Measurements from ENCODE around the gene SAMD8. TPM values are rescaled to one million over a fixed set of nuclear protein-coding genes. Genes with fewer than 3 reads are reported as not detected.
A peak's percentile ranks its signal among the peaks of the same experiment; 100 is the strongest.

The SAMD8 gene
- total RNA-seq, 1 experiment from 2014 or later: 17.1 TPM

DNA sequence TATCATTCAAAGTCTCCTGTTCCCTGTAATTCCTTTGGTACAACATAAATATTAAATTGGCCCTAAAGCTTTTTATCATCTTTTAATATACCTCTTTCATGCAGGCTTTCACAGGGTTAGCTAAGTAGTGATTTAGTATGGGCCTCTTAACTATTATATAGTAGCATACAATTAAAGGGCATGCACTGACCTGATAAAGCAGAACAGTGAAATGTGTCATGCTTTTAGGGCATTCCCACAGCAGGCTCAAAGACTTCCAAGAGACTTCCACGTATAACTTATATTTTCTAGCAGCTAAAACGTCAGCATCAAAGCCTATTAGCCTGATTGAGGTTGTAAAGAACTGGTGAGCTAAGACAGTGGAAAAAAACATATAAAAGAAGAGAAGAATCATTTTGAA lies 35.3 kb downstream of the SAMD8 start:
- peaks cover 12% of the 10 kb centered on the region for H3K4me1 ChIP-seq (ENCODE audit: insufficient read depth, low read length, poor library complexity, severe bottlenecking)
- no peaks in the 10 kb centered on the region for H3K36me3 ChIP-seq (ENCODE audit: insufficient read depth, low read length, poor library complexity, severe bottlenecking)
- no peaks in the 10 kb centered on the region for H3K9me3 ChIP-seq (ENCODE audit: low read depth, low read length, poor library complexity, severe bottlenecking)
- BruUV-seq (replicated peaks): no TSS peak
- TF ChIP-seq EZH2 (IDR thresholded peaks at IDR 0.05; ENCODE audit: borderline replicate concordance, low read depth, low read length, poor library complexity, severe bottlenecking): no peak
- TF ChIP-seq, protein P1, sequence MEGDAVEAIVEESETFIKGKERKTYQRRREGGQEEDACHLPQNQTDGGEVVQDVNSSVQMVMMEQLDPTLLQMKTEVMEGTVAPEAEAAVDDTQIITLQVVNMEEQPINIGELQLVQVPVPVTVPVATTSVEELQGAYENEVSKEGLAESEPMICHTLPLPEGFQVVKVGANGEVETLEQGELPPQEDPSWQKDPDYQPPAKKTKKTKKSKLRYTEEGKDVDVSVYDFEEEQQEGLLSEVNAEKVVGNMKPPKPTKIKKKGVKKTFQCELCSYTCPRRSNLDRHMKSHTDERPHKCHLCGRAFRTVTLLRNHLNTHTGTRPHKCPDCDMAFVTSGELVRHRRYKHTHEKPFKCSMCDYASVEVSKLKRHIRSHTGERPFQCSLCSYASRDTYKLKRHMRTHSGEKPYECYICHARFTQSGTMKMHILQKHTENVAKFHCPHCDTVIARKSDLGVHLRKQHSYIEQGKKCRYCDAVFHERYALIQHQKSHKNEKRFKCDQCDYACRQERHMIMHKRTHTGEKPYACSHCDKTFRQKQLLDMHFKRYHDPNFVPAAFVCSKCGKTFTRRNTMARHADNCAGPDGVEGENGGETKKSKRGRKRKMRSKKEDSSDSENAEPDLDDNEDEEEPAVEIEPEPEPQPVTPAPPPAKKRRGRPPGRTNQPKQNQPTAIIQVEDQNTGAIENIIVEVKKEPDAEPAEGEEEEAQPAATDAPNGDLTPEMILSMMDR (conservative IDR thresholded peaks at IDR 0.05; ENCODE audit: low read depth, low read length): no peak
- no peak overlapping the region for H3K27ac ChIP-seq (ENCODE audit: low read depth, low read length, poor library complexity, severe bottlenecking)
- ChIA-PET POLR2A (ENCODE audit: low non-redundant PET) (no interaction called here), CTCF (no interaction called here)
- intact Hi-C loops (cut with micrococcal nuclease; ENCODE audit: unreplicated experiment): no loop called here
- no peaks in the 10 kb centered on the region for H3K27me3 ChIP-seq (replicated peaks; ENCODE audit: insufficient read depth, low read depth, low read length, poor library complexity)
- no peak overlapping the region for H3K4me3 ChIP-seq (ENCODE audit: low read depth, low read length, poor library complexity, severe bottlenecking)
- no peak for DNase-seq (ENCODE audit: low spot score)

DNA sequence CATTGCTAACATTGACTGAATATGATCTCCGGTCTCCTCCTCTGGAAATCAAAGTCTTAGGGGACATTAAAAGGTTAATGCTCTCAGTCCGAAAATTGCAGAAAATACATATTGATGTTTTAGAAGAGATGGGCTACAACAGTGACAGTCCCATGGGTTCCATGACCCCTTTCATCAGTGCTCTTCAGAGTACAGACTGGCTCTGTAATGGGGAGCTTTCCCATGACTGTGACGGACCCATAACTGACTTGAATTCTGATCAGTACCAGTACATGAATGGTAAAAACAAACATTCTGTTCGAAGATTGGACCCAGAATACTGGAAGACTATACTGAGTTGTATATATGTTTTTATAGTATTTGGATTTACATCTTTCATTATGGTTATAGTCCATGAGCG lies 39.2 kb downstream of the SAMD8 start:
- no peaks in the 10 kb centered on the region for H3K27me3 ChIP-seq (replicated peaks; ENCODE audit: insufficient read depth, low read depth, low read length, poor library complexity)
- DNase-seq (ENCODE audit: low spot score): no peak
- H3K36me3 ChIP-seq (ENCODE audit: insufficient read depth, low read length, poor library complexity, severe bottlenecking): no peaks in the 10 kb centered on the region
- POLR2A ChIA-PET (ENCODE audit: low non-redundant PET): no interaction called here
- H3K9me3 ChIP-seq (ENCODE audit: low read depth, low read length, poor library complexity, severe bottlenecking): no peaks in the 10 kb centered on the region
- intact Hi-C loops (cut with micrococcal nuclease; ENCODE audit: unreplicated experiment): no loop called here
- TF ChIP-seq, protein P1 (conservative IDR thresholded peaks at IDR 0.05; ENCODE audit: low read depth, low read length): no peak
- TF ChIP-seq EZH2 (IDR thresholded peaks at IDR 0.05; ENCODE audit: borderline replicate concordance, low read depth, low read length, poor library complexity, severe bottlenecking): no peak
- H3K4me3 ChIP-seq (ENCODE audit: low read depth, low read length, poor library complexity, severe bottlenecking): no peak overlapping the region
- CTCF ChIA-PET: no interaction called here
- no peak overlapping the region for H3K27ac ChIP-seq (ENCODE audit: low read depth, low read length, poor library complexity, severe bottlenecking)
- BruUV-seq (replicated peaks): no TSS peak
- no peaks in the 10 kb centered on the region for H3K4me1 ChIP-seq (ENCODE audit: insufficient read depth, low read length, poor library complexity, severe bottlenecking)

DNA sequence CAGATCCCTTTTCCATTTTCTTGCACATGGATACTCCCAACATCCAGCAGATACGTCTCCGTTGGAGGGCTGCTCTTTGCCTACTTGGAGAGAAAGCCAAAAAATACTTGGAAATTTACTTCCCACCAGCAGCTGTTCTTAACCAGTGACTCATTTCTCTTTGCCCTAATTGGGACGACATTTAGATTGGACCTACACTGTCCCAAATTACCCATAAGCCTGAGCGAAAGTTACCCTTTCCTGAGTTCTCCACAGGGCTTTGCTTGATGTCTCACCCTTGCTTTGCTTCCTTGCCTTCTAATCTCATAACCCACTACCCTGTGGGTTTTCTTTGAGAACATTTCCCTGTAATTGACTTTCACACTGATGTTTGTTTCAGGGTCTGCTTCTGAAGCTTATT lies 48.1 kb downstream of the SAMD8 start:
- POLR2A ChIA-PET (ENCODE audit: low non-redundant PET): no interaction called here

More for the DNA sequence above, 48.1 kb downstream of the SAMD8 start:
- TF ChIP-seq, protein P1 (conservative IDR thresholded peaks at IDR 0.05; ENCODE audit: low read depth, low read length): no peak
- no peak for TF ChIP-seq EZH2 (IDR thresholded peaks at IDR 0.05; ENCODE audit: borderline replicate concordance, low read depth, low read length, poor library complexity, severe bottlenecking)
- Histone ChIP-seq H3K36me3 (ENCODE audit: insufficient read depth, low read length, poor library complexity, severe bottlenecking) (no peaks in the 10 kb centered on the region), H3K27me3 (replicated peaks; ENCODE audit: insufficient read depth, low read depth, low read length, poor library complexity) (no peaks in the 10 kb centered on the region), H3K27ac (ENCODE audit: low read depth, low read length, poor library complexity, severe bottlenecking) (no peak overlapping the region), H3K4me1 (ENCODE audit: insufficient read depth, low read length, poor library complexity, severe bottlenecking) (no peaks in the 10 kb centered on the region), H3K4me3 (ENCODE audit: low read depth, low read length, poor library complexity, severe bottlenecking) (no peak overlapping the region), H3K9me3 (ENCODE audit: low read depth, low read length, poor library complexity, severe bottlenecking) (no peaks in the 10 kb centered on the region)
- no TSS peak for BruUV-seq (replicated peaks)
- intact Hi-C loops (cut with micrococcal nuclease; ENCODE audit: unreplicated experiment): no loop called here
- peak; percentile 19 for DNase-seq (ENCODE audit: low spot score)
- CTCF ChIA-PET: no interaction called here
